ENCODE measurements around the gene PKP1. TPM values are rescaled to one million over a fixed set of nuclear protein-coding genes. Genes with fewer than 3 reads are reported as not detected.
A peak's percentile ranks its signal among the peaks of the same experiment; 100 is the strongest.

Gene PKP1
- total RNA-seq, 1 experiment from 2014 or later, result 0.30 TPM

- ChIA-PET POLR2A (interaction anchor here (0.7 to 11.7 kb wide), 16 partner anchors 12 to 691 kb away, joined by 3 to 159 read pairs (median 6); no protein-coding TSS in a partner anchor), CTCF (interaction anchor here (0.5 to 15.6 kb wide), 63 partner anchors 8 to 774 kb away, joined by 3 to 550 read pairs (median 5); partner anchors contain the start of genes LAD1, TMEM9 and TNNT2)
- Mint-ChIP-seq H3K27ac (ENCODE audit: low read depth, unreplicated experiment) (no peak overlapping the region), H3K9me3 (ENCODE audit: unreplicated experiment) (no peaks in the 10 kb centered on the region), H3K4me1 (ENCODE audit: insufficient read depth, unreplicated experiment) (peaks cover 24% of the 10 kb centered on the region), H3K27me3 (ENCODE audit: insufficient read depth, unreplicated experiment) (peaks cover under 1% of the 10 kb centered on the region), H3K4me3 (ENCODE audit: unreplicated experiment) (no peak overlapping the region), H3K36me3 (ENCODE audit: insufficient read depth, unreplicated experiment) (no peaks in the 10 kb centered on the region)
- DNase-seq (ENCODE audit: unreplicated experiment), result no peak
- intact Hi-C loops (cut with micrococcal nuclease), result loop anchor here (1.0 kb wide), 6 partner anchors 15 to 275 kb away; no protein-coding TSS in a partner anchor
- no peak for TF ChIP-seq CTCF (IDR thresholded peaks at IDR 0.05; ENCODE audit: unreplicated experiment)
- no TSS peak for BruUV-seq (replicated peaks)
Measured at GRCh38 chr1:201360901-201361651, 77.8 kb downstream of the PKP1 start.

GRCh38 chr1:201361652-201362504, 78.6 kb downstream of the PKP1 start:
- intact Hi-C loops (cut with micrococcal nuclease), result loop anchor here (1.0 kb wide), 6 partner anchors 16 to 276 kb away; no protein-coding TSS in a partner anchor
- H3K4me3 Mint-ChIP-seq (ENCODE audit: unreplicated experiment), result no peak overlapping the region
- ChIA-PET POLR2A (interaction anchor here (0.7 to 11.7 kb wide), 18 partner anchors 12 to 691 kb away, joined by 3 to 159 read pairs (median 5); no protein-coding TSS in a partner anchor), CTCF (interaction anchor here (0.6 to 15.6 kb wide), 69 partner anchors 7 to 802 kb away, joined by 3 to 550 read pairs (median 6); partner anchors contain the start of genes LAD1, TMEM9 and TNNT2)
- no peak overlapping the region for H3K27ac Mint-ChIP-seq (ENCODE audit: low read depth, unreplicated experiment)
- TF ChIP-seq CTCF (IDR thresholded peaks at IDR 0.05; ENCODE audit: unreplicated experiment), result peak; percentile 100
- no peaks in the 10 kb centered on the region for H3K9me3 Mint-ChIP-seq (ENCODE audit: unreplicated experiment)
- no peaks in the 10 kb centered on the region for H3K36me3 Mint-ChIP-seq (ENCODE audit: insufficient read depth, unreplicated experiment)
- peak; percentile 82 for DNase-seq (ENCODE audit: unreplicated experiment)
- peaks cover 24% of the 10 kb centered on the region for H3K4me1 Mint-ChIP-seq (ENCODE audit: insufficient read depth, unreplicated experiment)
- BruUV-seq (replicated peaks), result no TSS peak
- H3K27me3 Mint-ChIP-seq (ENCODE audit: insufficient read depth, unreplicated experiment), result peaks cover 8% of the 10 kb centered on the region

DNA sequence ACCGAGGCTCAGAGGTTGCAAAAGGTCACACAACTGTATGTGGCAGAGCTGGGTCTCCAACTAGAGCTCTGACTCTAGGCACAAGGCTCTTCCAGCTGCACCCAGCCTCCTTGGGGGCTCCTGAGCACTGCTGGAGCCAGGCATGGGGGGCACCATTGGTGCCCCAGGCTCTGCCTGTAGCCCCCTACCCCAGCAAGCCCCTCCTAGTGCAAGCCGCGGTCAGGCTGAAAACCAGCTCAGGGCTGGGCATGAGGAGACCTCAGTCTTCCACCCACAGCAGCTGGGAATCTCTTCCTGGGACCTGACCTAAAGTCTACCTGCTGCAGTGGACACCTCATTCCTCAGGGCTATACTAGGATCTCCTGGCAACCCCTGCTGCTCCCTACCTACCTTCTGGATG, 79.6 kb downstream of the PKP1 start:
- intact Hi-C loops (cut with micrococcal nuclease), result no loop called here
- peaks cover 18% of the 10 kb centered on the region for H3K27me3 Mint-ChIP-seq (ENCODE audit: insufficient read depth, unreplicated experiment)
- POLR2A ChIA-PET, result interaction anchor here (0.7 to 11.7 kb wide), 10 partner anchors 13 to 1916 kb away, joined by 3 to 159 read pairs (median 8); no protein-coding TSS in a partner anchor
- no peak for TF ChIP-seq CTCF (IDR thresholded peaks at IDR 0.05; ENCODE audit: unreplicated experiment)
- CTCF ChIA-PET, result interaction anchor here (0.6 to 15.6 kb wide), 38 partner anchors 9 to 391 kb away, joined by 3 to 550 read pairs (median 12); partner anchors contain the start of genes LAD1, TMEM9 and TNNT2
- no peaks in the 10 kb centered on the region for H3K36me3 Mint-ChIP-seq (ENCODE audit: insufficient read depth, unreplicated experiment)
- no peak overlapping the region for H3K4me3 Mint-ChIP-seq (ENCODE audit: unreplicated experiment)
- no peak for DNase-seq (ENCODE audit: unreplicated experiment)
- H3K27ac Mint-ChIP-seq (ENCODE audit: low read depth, unreplicated experiment), result no peak overlapping the region
- H3K4me1 Mint-ChIP-seq (ENCODE audit: insufficient read depth, unreplicated experiment), result peaks cover 21% of the 10 kb centered on the region
- no peaks in the 10 kb centered on the region for H3K9me3 Mint-ChIP-seq (ENCODE audit: unreplicated experiment)
- BruUV-seq (replicated peaks), result no TSS peak

Measured in MCF 10A (cell line).